ENCODE results near the gene R3HDM2. TPM values are rescaled to one million over a fixed set of nuclear protein-coding genes. Genes with fewer than 3 reads are reported as not detected.
A peak's percentile ranks its signal among the peaks of the same experiment; 100 is the strongest.

R3HDM2 gene
- total and polyA plus RNA-seq, 2 of the 13 experiments (the other 11 are each of a cell fraction or from before 2014, with no cell fraction given), result 11.1 to 23.5 TPM

DNA sequence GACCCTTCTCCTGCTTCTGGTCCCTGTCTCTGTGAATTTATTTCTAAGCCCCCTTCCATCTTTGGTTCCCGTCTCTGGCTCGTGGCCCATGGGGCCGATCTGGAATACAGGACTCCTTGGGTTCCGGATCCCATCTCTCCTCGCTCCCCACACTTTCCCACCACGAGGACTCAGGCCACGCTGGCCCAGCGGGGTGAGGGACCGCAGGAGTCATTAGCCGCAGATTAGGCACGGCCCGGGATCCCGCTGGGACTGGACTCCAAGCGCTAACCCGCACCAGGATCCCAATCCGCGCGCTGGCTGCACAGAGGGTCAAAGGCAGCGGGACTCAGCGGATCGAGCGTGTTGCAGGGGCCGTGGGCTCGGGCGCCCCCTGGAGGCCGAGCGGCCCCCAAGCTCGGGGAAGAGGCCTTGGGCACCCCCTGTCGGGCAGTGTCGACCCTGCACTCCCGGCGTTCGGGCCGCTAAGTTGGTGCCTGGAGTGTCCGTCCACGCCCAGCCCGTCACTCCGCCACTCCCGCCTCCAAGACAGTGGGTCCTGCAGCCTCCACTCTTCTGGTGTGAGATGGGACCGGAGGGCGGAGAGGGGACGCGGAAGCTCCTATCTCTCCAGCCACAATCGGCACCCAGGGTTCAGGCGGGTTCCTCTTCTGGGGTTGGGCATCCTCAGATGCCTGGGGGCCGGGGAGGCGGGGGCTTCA is 191.8 kb downstream of the R3HDM2 start (continued):
- TF ChIP-seq, protein P1, sequence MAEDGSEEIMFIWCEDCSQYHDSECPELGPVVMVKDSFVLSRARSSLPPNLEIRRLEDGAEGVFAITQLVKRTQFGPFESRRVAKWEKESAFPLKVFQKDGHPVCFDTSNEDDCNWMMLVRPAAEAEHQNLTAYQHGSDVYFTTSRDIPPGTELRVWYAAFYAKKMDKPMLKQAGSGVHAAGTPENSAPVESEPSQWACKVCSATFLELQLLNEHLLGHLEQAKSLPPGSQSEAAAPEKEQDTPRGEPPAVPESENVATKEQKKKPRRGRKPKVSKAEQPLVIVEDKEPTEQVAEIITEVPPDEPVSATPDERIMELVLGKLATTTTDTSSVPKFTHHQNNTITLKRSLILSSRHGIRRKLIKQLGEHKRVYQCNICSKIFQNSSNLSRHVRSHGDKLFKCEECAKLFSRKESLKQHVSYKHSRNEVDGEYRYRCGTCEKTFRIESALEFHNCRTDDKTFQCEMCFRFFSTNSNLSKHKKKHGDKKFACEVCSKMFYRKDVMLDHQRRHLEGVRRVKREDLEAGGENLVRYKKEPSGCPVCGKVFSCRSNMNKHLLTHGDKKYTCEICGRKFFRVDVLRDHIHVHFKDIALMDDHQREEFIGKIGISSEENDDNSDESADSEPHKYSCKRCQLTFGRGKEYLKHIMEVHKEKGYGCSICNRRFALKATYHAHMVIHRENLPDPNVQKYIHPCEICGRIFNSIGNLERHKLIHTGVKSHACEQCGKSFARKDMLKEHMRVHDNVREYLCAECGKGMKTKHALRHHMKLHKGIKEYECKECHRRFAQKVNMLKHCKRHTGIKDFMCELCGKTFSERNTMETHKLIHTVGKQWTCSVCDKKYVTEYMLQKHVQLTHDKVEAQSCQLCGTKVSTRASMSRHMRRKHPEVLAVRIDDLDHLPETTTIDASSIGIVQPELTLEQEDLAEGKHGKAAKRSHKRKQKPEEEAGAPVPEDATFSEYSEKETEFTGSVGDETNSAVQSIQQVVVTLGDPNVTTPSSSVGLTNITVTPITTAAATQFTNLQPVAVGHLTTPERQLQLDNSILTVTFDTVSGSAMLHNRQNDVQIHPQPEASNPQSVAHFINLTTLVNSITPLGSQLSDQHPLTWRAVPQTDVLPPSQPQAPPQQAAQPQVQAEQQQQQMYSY (CRISPR knock-in tag; IDR thresholded peaks at IDR 0.05), result peak; percentile 82
- TF ChIP-seq DR1 (CRISPR knock-in tag; IDR thresholded peaks at IDR 0.05), result peak; percentile 80; the same call in 1 of the 2 replicates
- TF ChIP-seq, protein P2, sequence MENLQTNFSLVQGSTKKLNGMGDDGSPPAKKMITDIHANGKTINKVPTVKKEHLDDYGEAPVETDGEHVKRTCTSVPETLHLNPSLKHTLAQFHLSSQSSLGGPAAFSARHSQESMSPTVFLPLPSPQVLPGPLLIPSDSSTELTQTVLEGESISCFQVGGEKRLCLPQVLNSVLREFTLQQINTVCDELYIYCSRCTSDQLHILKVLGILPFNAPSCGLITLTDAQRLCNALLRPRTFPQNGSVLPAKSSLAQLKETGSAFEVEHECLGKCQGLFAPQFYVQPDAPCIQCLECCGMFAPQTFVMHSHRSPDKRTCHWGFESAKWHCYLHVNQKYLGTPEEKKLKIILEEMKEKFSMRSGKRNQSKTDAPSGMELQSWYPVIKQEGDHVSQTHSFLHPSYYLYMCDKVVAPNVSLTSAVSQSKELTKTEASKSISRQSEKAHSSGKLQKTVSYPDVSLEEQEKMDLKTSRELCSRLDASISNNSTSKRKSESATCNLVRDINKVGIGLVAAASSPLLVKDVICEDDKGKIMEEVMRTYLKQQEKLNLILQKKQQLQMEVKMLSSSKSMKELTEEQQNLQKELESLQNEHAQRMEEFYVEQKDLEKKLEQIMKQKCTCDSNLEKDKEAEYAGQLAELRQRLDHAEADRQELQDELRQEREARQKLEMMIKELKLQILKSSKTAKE (CRISPR knock-in tag; IDR thresholded peaks at IDR 0.05; ENCODE audit: borderline replicate concordance), result no peak
- peak; percentile 60; the same call in 1 of the 2 replicates for TF ChIP-seq ATF7-NPFF (CRISPR knock-in tag; IDR thresholded peaks at IDR 0.05; ENCODE audit: low read depth)
- peak; percentile 95; the same call in 1 of the 2 replicates for TF ChIP-seq KDM3A (CRISPR knock-in tag; IDR thresholded peaks at IDR 0.05; ENCODE audit: low read depth)
- TF ChIP-seq NONO (IDR thresholded peaks at IDR 0.05), result no peak
- TF ChIP-seq NONO (CRISPR knock-in tag; conservative IDR thresholded peaks at IDR 0.05), result peak; percentile 86
- TF ChIP-seq, protein P3, sequence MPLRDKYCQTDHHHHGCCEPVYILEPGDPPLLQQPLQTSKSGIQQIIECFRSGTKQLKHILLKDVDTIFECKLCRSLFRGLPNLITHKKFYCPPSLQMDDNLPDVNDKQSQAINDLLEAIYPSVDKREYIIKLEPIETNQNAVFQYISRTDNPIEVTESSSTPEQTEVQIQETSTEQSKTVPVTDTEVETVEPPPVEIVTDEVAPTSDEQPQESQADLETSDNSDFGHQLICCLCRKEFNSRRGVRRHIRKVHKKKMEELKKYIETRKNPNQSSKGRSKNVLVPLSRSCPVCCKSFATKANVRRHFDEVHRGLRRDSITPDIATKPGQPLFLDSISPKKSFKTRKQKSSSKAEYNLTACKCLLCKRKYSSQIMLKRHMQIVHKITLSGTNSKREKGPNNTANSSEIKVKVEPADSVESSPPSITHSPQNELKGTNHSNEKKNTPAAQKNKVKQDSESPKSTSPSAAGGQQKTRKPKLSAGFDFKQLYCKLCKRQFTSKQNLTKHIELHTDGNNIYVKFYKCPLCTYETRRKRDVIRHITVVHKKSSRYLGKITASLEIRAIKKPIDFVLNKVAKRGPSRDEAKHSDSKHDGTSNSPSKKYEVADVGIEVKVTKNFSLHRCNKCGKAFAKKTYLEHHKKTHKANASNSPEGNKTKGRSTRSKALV (CRISPR knock-in tag; IDR thresholded peaks at IDR 0.05), result peak; percentile 64
- TF ChIP-seq ZNF292 (CRISPR knock-in tag; IDR thresholded peaks at IDR 0.05; ENCODE audit: borderline replicate concordance, low read depth), result 0 out of 2 replicates have a peak, but pooled peaks have one; percentile 14
- TF ChIP-seq TARDBP (CRISPR knock-in tag; IDR thresholded peaks at IDR 0.05), result peak; percentile 85
- peak; percentile 82; the same call in 1 of the 2 replicates for TF ChIP-seq PHF21A (CRISPR knock-in tag; IDR thresholded peaks at IDR 0.05)
- TF ChIP-seq, protein P4, sequence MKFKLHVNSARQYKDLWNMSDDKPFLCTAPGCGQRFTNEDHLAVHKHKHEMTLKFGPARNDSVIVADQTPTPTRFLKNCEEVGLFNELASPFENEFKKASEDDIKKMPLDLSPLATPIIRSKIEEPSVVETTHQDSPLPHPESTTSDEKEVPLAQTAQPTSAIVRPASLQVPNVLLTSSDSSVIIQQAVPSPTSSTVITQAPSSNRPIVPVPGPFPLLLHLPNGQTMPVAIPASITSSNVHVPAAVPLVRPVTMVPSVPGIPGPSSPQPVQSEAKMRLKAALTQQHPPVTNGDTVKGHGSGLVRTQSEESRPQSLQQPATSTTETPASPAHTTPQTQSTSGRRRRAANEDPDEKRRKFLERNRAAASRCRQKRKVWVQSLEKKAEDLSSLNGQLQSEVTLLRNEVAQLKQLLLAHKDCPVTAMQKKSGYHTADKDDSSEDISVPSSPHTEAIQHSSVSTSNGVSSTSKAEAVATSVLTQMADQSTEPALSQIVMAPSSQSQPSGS (CRISPR knock-in tag; IDR thresholded peaks at IDR 0.05), result peak; percentile 42; the same call in 1 of the 2 replicates
- peak; percentile 11; the same call in 1 of the 2 replicates for TF ChIP-seq HNF4G (IDR thresholded peaks at IDR 0.05; ENCODE audit: borderline replicate concordance, low read depth, low read length)
- TF ChIP-seq HNF4G (CRISPR knock-in tag; IDR thresholded peaks at IDR 0.05; ENCODE audit: borderline replicate concordance, low read depth), result no peak
- peak; percentile 46; the same call in 1 of the 2 replicates for TF ChIP-seq ZNF501 (CRISPR knock-in tag; IDR thresholded peaks at IDR 0.05)
- 0 out of 2 replicates have a peak, but pooled peaks have one; percentile 1 for TF ChIP-seq KLF12 (CRISPR knock-in tag; IDR thresholded peaks at IDR 0.05; ENCODE audit: borderline replicate concordance)
- peak; percentile 77 for TF ChIP-seq IRF2 (CRISPR knock-in tag; IDR thresholded peaks at IDR 0.05)
- TF ChIP-seq ZNF572 (CRISPR knock-in tag; IDR thresholded peaks at IDR 0.05), result no peak
- peak; percentile 84; the same call in 1 of the 2 replicates for TF ChIP-seq FOXC1 (CRISPR knock-in tag; IDR thresholded peaks at IDR 0.05; ENCODE audit: borderline replicate concordance)
- peak; percentile 38; the same call in 1 of the 2 replicates for TF ChIP-seq ZNF333 (CRISPR knock-in tag; IDR thresholded peaks at IDR 0.05; ENCODE audit: borderline replicate concordance)
